GM12801 (cell line): Measurements from ENCODE around the gene ATF7IP2.

Source experiments
- TF ChIP-seq, protein P1 (sequence below): IDR thresholded peaks from one replicate; pipeline ENCODE4 v1.5.1; 2011; ENCODE audit warnings: control low read depth; ENCODE audit not compliant: insufficient read length; ENCODE audit errors: extremely low read depth

The ATF7IP2 gene

GRCh38 chr16:10511829-10512228 lies 126.0 kb downstream of the ATF7IP2 start:
- TF ChIP-seq, protein P1, sequence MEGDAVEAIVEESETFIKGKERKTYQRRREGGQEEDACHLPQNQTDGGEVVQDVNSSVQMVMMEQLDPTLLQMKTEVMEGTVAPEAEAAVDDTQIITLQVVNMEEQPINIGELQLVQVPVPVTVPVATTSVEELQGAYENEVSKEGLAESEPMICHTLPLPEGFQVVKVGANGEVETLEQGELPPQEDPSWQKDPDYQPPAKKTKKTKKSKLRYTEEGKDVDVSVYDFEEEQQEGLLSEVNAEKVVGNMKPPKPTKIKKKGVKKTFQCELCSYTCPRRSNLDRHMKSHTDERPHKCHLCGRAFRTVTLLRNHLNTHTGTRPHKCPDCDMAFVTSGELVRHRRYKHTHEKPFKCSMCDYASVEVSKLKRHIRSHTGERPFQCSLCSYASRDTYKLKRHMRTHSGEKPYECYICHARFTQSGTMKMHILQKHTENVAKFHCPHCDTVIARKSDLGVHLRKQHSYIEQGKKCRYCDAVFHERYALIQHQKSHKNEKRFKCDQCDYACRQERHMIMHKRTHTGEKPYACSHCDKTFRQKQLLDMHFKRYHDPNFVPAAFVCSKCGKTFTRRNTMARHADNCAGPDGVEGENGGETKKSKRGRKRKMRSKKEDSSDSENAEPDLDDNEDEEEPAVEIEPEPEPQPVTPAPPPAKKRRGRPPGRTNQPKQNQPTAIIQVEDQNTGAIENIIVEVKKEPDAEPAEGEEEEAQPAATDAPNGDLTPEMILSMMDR, result no peak

- TF ChIP-seq, protein P1, result no peak
Measured at GRCh38 chr16:10514369-10515055, 128.7 kb downstream of the ATF7IP2 start.

- TF ChIP-seq, protein P1, result no peak
Measured at GRCh38 chr16:10517868-10518267, 132.0 kb downstream of the ATF7IP2 start.

DNA sequence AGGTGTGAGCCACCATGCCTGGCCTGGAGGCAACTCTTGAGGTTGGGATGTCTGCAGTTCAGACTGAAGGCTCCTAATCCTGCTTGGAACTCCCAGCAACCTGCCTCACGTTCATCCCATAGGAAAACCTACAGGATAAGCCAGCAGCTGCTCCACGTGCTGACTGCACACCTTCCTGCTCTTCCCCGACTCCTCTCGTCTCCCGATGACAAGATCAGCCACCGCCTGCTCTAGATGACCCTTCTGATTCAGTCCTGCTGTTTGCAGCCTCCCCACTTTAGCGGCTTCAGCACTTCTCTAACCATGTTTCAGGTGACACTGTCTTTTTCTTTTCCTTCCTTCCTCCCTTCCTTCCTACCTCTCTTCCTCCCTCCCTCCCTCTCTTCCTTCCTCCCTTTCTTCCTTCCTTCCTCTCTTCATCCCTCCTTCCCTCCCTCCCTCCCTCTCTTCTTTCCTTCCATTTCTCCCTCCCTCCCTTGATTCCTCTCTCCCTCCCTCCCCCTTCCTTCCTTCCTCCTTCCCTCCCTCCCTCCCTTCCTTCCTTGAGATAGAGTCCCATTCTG lies 132.7 kb downstream of the ATF7IP2 start:
- TF ChIP-seq, protein P1, result no peak

GRCh38 chr16:10519297-10519696 lies 133.4 kb downstream of the ATF7IP2 start:
- TF ChIP-seq, protein P1, result no peak

- TF ChIP-seq, protein P1, result no peak
Measured at GRCh38 chr16:10519929-10520868, 134.3 kb downstream of the ATF7IP2 start.
